Brain microvascular endothelial cell (primary cell): ENCODE results near the gene CKAP5.
A peak's percentile ranks its signal among the peaks of the same experiment; 100 is the strongest.

Source experiments
- DNase-seq: peaks from one replicate; pipeline ENCODE4 v3.0.0-alpha.2; 2020
- H3K27ac ChIP-seq: fragments of 250-450 bp; sonication (Bioruptor Pico); 2 replicates; pipeline ENCODE4 v1.5.1; 2020; ENCODE audit warnings: mild to moderate bottlenecking, moderate library complexity
- H3K27me3 ChIP-seq: fragments of 250-450 bp; sonication (Bioruptor Pico); replicated peaks from 2 replicates; pipeline ENCODE4 v1.5.1; 2020; ENCODE audit warnings: mild to moderate bottlenecking
- H3K36me3 ChIP-seq: fragments of 250-450 bp; sonication (Bioruptor Pico); replicated peaks from 2 replicates; pipeline ENCODE4 v1.5.1; 2020; ENCODE audit warnings: mild to moderate bottlenecking
- H3K4me3 ChIP-seq: 2 replicates; pipeline ENCODE4 v1.5.1; 2011; ENCODE audit warnings: low read depth, mild to moderate bottlenecking, control low read depth, low read length, moderate library complexity
- CTCF ChIP-seq: IDR thresholded peaks from 2 replicates; pipeline ENCODE4 v1.5.1; 2011; ENCODE audit warnings: low read depth, mild to moderate bottlenecking, moderate library complexity, low read length, control low read depth, inconsistent platforms; ENCODE audit errors: missing control alignments
- in situ Hi-C: cut with HindIII; loops from 2 replicates; pipeline ENCODE4 v1.10.0; 2017; ENCODE audit warnings: low sequenced_read_pairs, low pct_ligation_motif_present

Gene CKAP5

GRCh38 chr11:46850829-46851380 lies 4.8 kb upstream of the CKAP5 start:
- Histone ChIP-seq H3K27me3 (no peaks in the 10 kb centered on the region), H3K36me3 (no peaks in the 10 kb centered on the region), H3K4me3 (no peak overlapping the region), H3K27ac (no peak overlapping the region)
- DNase-seq, result no peak
- in situ Hi-C loops, result no loop called here
- no peak for TF ChIP-seq CTCF

GRCh38 chr11:46849631-46850030 lies 3.6 kb upstream of the CKAP5 start:
- no peak for DNase-seq
- no peak for TF ChIP-seq CTCF
- no peaks in the 10 kb centered on the region for H3K36me3 ChIP-seq
- H3K27me3 ChIP-seq, result no peaks in the 10 kb centered on the region
- in situ Hi-C loops, result no loop called here
- no peak overlapping the region for H3K4me3 ChIP-seq
- H3K27ac ChIP-seq, result no peak overlapping the region

- H3K27ac ChIP-seq, result no peak overlapping the region
Observed at GRCh38 chr11:46846510-46846830, 390 bp upstream of the CKAP5 start.

GRCh38 chr11:46845440-46845739 lies 690 bp downstream of the CKAP5 start:
- H3K36me3 ChIP-seq, result no peaks in the 10 kb centered on the region
- TF ChIP-seq CTCF, result no peak
- H3K4me3 ChIP-seq, result peak overlapping the region; percentile 94
- no peak for DNase-seq
- H3K27ac ChIP-seq, result peak overlapping the region; percentile 80
- in situ Hi-C loops, result no loop called here
- no peaks in the 10 kb centered on the region for H3K27me3 ChIP-seq

More at GRCh38 chr11:46846510-46846830, 390 bp upstream of the CKAP5 start:
- peak overlapping the region; percentile 94 for H3K4me3 ChIP-seq
- in situ Hi-C loops, result no loop called here
- H3K27me3 ChIP-seq, result no peaks in the 10 kb centered on the region
- no peak for DNase-seq
- TF ChIP-seq CTCF, result no peak
- no peaks in the 10 kb centered on the region for H3K36me3 ChIP-seq

GRCh38 chr11:46840116-46840515 lies 6.0 kb downstream of the CKAP5 start:
- in situ Hi-C loops, result no loop called here
- Histone ChIP-seq H3K36me3 (no peaks in the 10 kb centered on the region), H3K27ac (no peak overlapping the region), H3K27me3 (no peaks in the 10 kb centered on the region), H3K4me3 (no peak overlapping the region)
- DNase-seq, result no peak
- no peak for TF ChIP-seq CTCF

GRCh38 chr11:46838501-46838900 lies 7.6 kb downstream of the CKAP5 start:
- Histone ChIP-seq H3K36me3 (no peaks in the 10 kb centered on the region), H3K4me3 (no peak overlapping the region), H3K27ac (no peak overlapping the region), H3K27me3 (no peaks in the 10 kb centered on the region)
- no peak for TF ChIP-seq CTCF
- no peak for DNase-seq
- in situ Hi-C loops, result no loop called here
